Posterior vena cava (tissue), 2 donors: ENCODE data around the gene GDPD3. TPM values are rescaled to one million over a fixed set of nuclear protein-coding genes. Genes with fewer than 3 reads are reported as not detected.

Experiments used
- DNase-seq: peaks from one replicate; pipeline ENCODE4 v3.0.0-alpha.2; 2020; ENCODE audit warnings: low spot score
- intact Hi-C, 2 donors: fragments of 100-400 bp; cut with DNase I; formaldehyde crosslinking; loops; one replicate each; pipeline versions ENCODE4 v1.14.1 to v1.14.2; 2022 to 2023
- total RNA-seq, 2 donors: library from RNA; stranded (reverse); fragmentation: NEBNext Ultra II Directional; extraction: Animal tissue kit (Norgen Biotek cat#: 25700); gene quantifications; one replicate each; pipeline ENCODE4 v1.2.1, GENCODE V29; 2021
- donor health status: DM: yes; HTN: yes; CAD: no.
- donor health status: DM: yes; HTN: yes; CAD: no.

GDPD3 gene
- total RNA-seq, 2 donors from 2014 or later: 3.7 to 4.0 TPM

- intact Hi-C loops: loop anchor here in 1 of 2 donors (2.0 kb wide), 1 partner anchor 24 kb away; no protein-coding TSS in a partner anchor
- no peak for DNase-seq
Measured at GRCh38 chr16:30104492-30104891, 8.8 kb downstream of the GDPD3 start.

- intact Hi-C loops: loop anchor here in 1 of 2 donors (2.0 kb wide), 1 partner anchor 23 kb away; no protein-coding TSS in a partner anchor
- no peak for DNase-seq
Measured at GRCh38 chr16:30104090-30104489, 9.2 kb downstream of the GDPD3 start.

- no peak for DNase-seq
- intact Hi-C loops: loop anchor here in 1 of 2 donors (5.0 kb wide), 1 partner anchor 805 kb away; no protein-coding TSS in a partner anchor
Measured at GRCh38 chr16:30096862-30097563, 16.3 kb downstream of the GDPD3 start.

GRCh38 chr16:30096105-30096861 lies 17.1 kb downstream of the GDPD3 start, which contains the start of gene YPEL3:
Gene YPEL3 (minus strand): TSS chr16:30096213. CDS start chr16:30095482, 731 bp downstream.
- peak; percentile 98 for DNase-seq

GRCh38 chr16:30095166-30096078 lies 17.9 kb downstream of the GDPD3 start:
- intact Hi-C loops: loop anchor here in 1 of 2 donors (5.0 kb wide), 1 partner anchor 803 kb away; no protein-coding TSS in a partner anchor
- no peak for DNase-seq

More at GRCh38 chr16:30096105-30096861, 17.1 kb downstream of the GDPD3 start, which contains the start of gene YPEL3:
- intact Hi-C loops: loop anchor here in 1 of 2 donors (5.0 kb wide), 1 partner anchor 804 kb away; no protein-coding TSS in a partner anchor

- DNase-seq: no peak
- intact Hi-C loops: loop anchor here in 1 of 2 donors (5.0 kb wide), 1 partner anchor 802 kb away; no protein-coding TSS in a partner anchor
Measured at GRCh38 chr16:30094541-30095165, 18.7 kb downstream of the GDPD3 start.

GRCh38 chr16:30092373-30093010 lies 20.8 kb downstream of the GDPD3 start:
- intact Hi-C loops: loop anchor here in 1 of 2 donors (1.0 kb wide), 1 partner anchor 19 kb away; no protein-coding TSS in a partner anchor

GRCh38 chr16:30091474-30092372 lies 21.6 kb downstream of the GDPD3 start, which contains the start of gene TBX6:
Gene TBX6 (minus strand): TSS chr16:30091924. CDS start chr16:30091193, 731 bp downstream.
- intact Hi-C loops: loop anchor here in 1 of 2 donors (1.0 kb wide), 1 partner anchor 20 kb away; no protein-coding TSS in a partner anchor
- DNase-seq: peak; percentile 99

More at GRCh38 chr16:30092373-30093010, 20.8 kb downstream of the GDPD3 start:
- DNase-seq: peak; percentile 95

- intact Hi-C loops: no loop called here
- no peak for DNase-seq
Measured at GRCh38 chr16:30090610-30091331, 22.6 kb downstream of the GDPD3 start.

- peak; percentile 75 for DNase-seq
- intact Hi-C loops: no loop called here
Measured at GRCh38 chr16:30088832-30089624, 24.3 kb downstream of the GDPD3 start.

GRCh38 chr16:30088237-30088831 lies 25.0 kb downstream of the GDPD3 start:
- intact Hi-C loops: no loop called here
- DNase-seq: no peak

- intact Hi-C loops: no loop called here
- peak; percentile 71 for DNase-seq
Measured at GRCh38 chr16:30087181-30087898, 26.0 kb downstream of the GDPD3 start.

GRCh38 chr16:30086291-30087140 lies 26.8 kb downstream of the GDPD3 start:
- no peak for DNase-seq
- intact Hi-C loops: no loop called here
